GM12878 (cell line): ENCODE measurements around the gene PRPSAP1.

Experiments
- GABPA ChIP-seq: IDR thresholded peaks from 2 replicates; pipeline ENCODE4 v1.6.1; 2014; ENCODE audit warnings: antibody characterized with exemption, low read depth, mild to moderate bottlenecking, inconsistent platforms
- NFYB ChIP-seq: IDR thresholded peaks from 2 replicates; pipeline ENCODE4 v1.6.1; 2011; ENCODE audit warnings: low read depth, mild to moderate bottlenecking, low read length, improper control_type of control experiment, moderate library complexity; ENCODE audit not compliant: insufficient read depth
- POLR2A ChIP-seq: IDR thresholded peaks from 2 replicates; pipeline ENCODE4 v1.6.1; 2011; ENCODE audit warnings: low read depth, mild to moderate bottlenecking, low read length
- POLR2AphosphoS5 ChIP-seq: IDR thresholded peaks from 2 replicates; pipeline ENCODE4 v1.6.1; 2011; ENCODE audit warnings: mild to moderate bottlenecking, low read length, inconsistent platforms
- SMC3 ChIP-seq: IDR thresholded peaks from 2 replicates; pipeline ENCODE4 v1.6.1; 2011; ENCODE audit warnings: low read length, improper control_type of control experiment, borderline replicate concordance
- ZBTB4 ChIP-seq: fragments of 450-650 bp; formaldehyde crosslinking; IDR thresholded peaks from 2 replicates; pipeline ENCODE4 v1.4.0; 2022; ENCODE audit warnings: mild to moderate bottlenecking, moderate library complexity

- TF ChIP-seq ZBTB4 (CRISPR knock-in tag) (no peak), NFYB (no peak), GABPA (no peak), POLR2A (no peak), SMC3 (peak; percentile 7; the same call in 1 of the 2 replicates), POLR2AphosphoS5 (no peak)
Measured at GRCh38 chr17:76365256-76365903, 11.7 kb upstream of the PRPSAP1 start.
